ENCODE data around the gene HDAC5. TPM values are rescaled to one million over a fixed set of nuclear protein-coding genes. Genes with fewer than 3 reads are reported as not detected.

The HDAC5 gene
- total and polyA plus RNA-seq, 2 of the 8 experiments (the other 6 are each of a cell fraction or from before 2014, with no cell fraction given) = 48.5 to 54.4 TPM

GRCh38 chr17:44097110-44097958 is 26.1 kb downstream of the HDAC5 start (continued):
- TF ChIP-seq, protein P1, sequence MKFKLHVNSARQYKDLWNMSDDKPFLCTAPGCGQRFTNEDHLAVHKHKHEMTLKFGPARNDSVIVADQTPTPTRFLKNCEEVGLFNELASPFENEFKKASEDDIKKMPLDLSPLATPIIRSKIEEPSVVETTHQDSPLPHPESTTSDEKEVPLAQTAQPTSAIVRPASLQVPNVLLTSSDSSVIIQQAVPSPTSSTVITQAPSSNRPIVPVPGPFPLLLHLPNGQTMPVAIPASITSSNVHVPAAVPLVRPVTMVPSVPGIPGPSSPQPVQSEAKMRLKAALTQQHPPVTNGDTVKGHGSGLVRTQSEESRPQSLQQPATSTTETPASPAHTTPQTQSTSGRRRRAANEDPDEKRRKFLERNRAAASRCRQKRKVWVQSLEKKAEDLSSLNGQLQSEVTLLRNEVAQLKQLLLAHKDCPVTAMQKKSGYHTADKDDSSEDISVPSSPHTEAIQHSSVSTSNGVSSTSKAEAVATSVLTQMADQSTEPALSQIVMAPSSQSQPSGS (IDR thresholded peaks at IDR 0.05; ENCODE audit: low read length) = no peak
- TF ChIP-seq, protein P2, sequence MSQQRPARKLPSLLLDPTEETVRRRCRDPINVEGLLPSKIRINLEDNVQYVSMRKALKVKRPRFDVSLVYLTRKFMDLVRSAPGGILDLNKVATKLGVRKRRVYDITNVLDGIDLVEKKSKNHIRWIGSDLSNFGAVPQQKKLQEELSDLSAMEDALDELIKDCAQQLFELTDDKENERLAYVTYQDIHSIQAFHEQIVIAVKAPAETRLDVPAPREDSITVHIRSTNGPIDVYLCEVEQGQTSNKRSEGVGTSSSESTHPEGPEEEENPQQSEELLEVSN (IDR thresholded peaks at IDR 0.05) = no peak
- no peak for TF ChIP-seq NANOG (IDR thresholded peaks at IDR 0.05; ENCODE audit: insufficient read depth, low read depth, low read length, poor library complexity, severe bottlenecking)
- no peak for TF ChIP-seq SIRT6 (IDR thresholded peaks at IDR 0.05; ENCODE audit: low read length)
- TF ChIP-seq TAF1 (IDR thresholded peaks at IDR 0.05; ENCODE audit: low read depth, low read length) = no peak
- no peak for TF ChIP-seq RBBP5 (IDR thresholded peaks at IDR 0.05; ENCODE audit: borderline replicate concordance, low read depth, low read length)
- no peak for TF ChIP-seq GABPA (IDR thresholded peaks at IDR 0.05; ENCODE audit: borderline replicate concordance, insufficient read depth, low read length)
- no peak for TF ChIP-seq EGR1 (IDR thresholded peaks at IDR 0.05; ENCODE audit: borderline replicate concordance, low read depth, low read length)

Data from H1 (cell line).